Nephron (organoid): ENCODE results near the gene PACSIN2.

Experiments
- H3K27ac Mint-ChIP-seq, 3 experiments: 2 replicates each; pipeline ENCODE4 v1.8.0; 2020; ENCODE audit warnings: mixed read lengths in 3 of 3, mild to moderate bottlenecking in 2 of 3, moderate library complexity in 1 of 3
- H3K27me3 Mint-ChIP-seq: 2 replicates; pipeline ENCODE4 v1.8.0; 2021; ENCODE audit warnings: low read depth, mild to moderate bottlenecking, moderate library complexity, mixed read lengths
- H3K36me3 Mint-ChIP-seq: 2 replicates; pipeline ENCODE4 v1.8.0; 2020; ENCODE audit warnings: low read depth, mixed read lengths
- H3K4me1 Mint-ChIP-seq: 2 replicates; pipeline ENCODE4 v1.8.0; 2020; ENCODE audit warnings: mixed read lengths
- H3K4me3 Mint-ChIP-seq, 3 experiments: 2 replicates each; pipeline ENCODE4 v1.8.0; 2020; ENCODE audit warnings: mild to moderate bottlenecking in 3 of 3, mixed read lengths in 3 of 3, moderate library complexity in 2 of 3
- H3K9me3 Mint-ChIP-seq: 2 replicates; pipeline ENCODE4 v1.8.0; 2020; ENCODE audit warnings: mixed read lengths
- CTCF ChIP-seq, 3 experiments: fragments of 200-600 bp; sonication (generic); IDR thresholded peaks; one replicate each; pipeline ENCODE4 v1.5.0; 2021; ENCODE audit warnings: antibody characterized with exemption in 3 of 3; ENCODE audit not compliant: unreplicated experiment in 3 of 3

Gene PACSIN2

GRCh38 chr22:42907404-42908373 lies 107.3 kb downstream of the PACSIN2 start:
- Mint-ChIP-seq H3K27ac (peak overlapping the region; percentile 75 to 87 (median 78)), H3K4me1 (peaks cover 92% of the 10 kb centered on the region)

GRCh38 chr22:42906605-42907348 lies 108.2 kb downstream of the PACSIN2 start:
- no peaks in the 10 kb centered on the region for H3K9me3 Mint-ChIP-seq
- peaks cover 9% of the 10 kb centered on the region for H3K36me3 Mint-ChIP-seq
- H3K4me1 Mint-ChIP-seq: peaks cover 90% of the 10 kb centered on the region
- H3K27ac Mint-ChIP-seq: peak overlapping the region; percentile 48 to 78 (median 56)
- H3K4me3 Mint-ChIP-seq: peak overlapping the region in 1 of 3 experiments; percentile 27
- TF ChIP-seq CTCF (IDR thresholded peaks at IDR 0.05; ENCODE audit: unreplicated experiment in 3 of 3): no peak
- no peaks in the 10 kb centered on the region for H3K27me3 Mint-ChIP-seq

More at GRCh38 chr22:42907404-42908373, 107.3 kb downstream of the PACSIN2 start:
- peaks cover 10% of the 10 kb centered on the region for H3K36me3 Mint-ChIP-seq
- H3K4me3 Mint-ChIP-seq: peak overlapping the region in 1 of 3 experiments; percentile 37
- no peaks in the 10 kb centered on the region for H3K9me3 Mint-ChIP-seq
- TF ChIP-seq CTCF (IDR thresholded peaks at IDR 0.05; ENCODE audit: unreplicated experiment in 3 of 3): no peak
- no peaks in the 10 kb centered on the region for H3K27me3 Mint-ChIP-seq

- no peak overlapping the region for H3K4me3 Mint-ChIP-seq
- no peak overlapping the region for H3K27ac Mint-ChIP-seq
- peaks cover 95% of the 10 kb centered on the region for H3K4me1 Mint-ChIP-seq
- peaks cover 3% of the 10 kb centered on the region for H3K36me3 Mint-ChIP-seq
- H3K9me3 Mint-ChIP-seq: no peaks in the 10 kb centered on the region
- H3K27me3 Mint-ChIP-seq: no peaks in the 10 kb centered on the region
- no peak for TF ChIP-seq CTCF (IDR thresholded peaks at IDR 0.05; ENCODE audit: unreplicated experiment in 3 of 3)
Observed at GRCh38 chr22:42905702-42906183, 109.2 kb downstream of the PACSIN2 start.

GRCh38 chr22:42905217-42905616 lies 109.7 kb downstream of the PACSIN2 start:
- Mint-ChIP-seq H3K9me3 (no peaks in the 10 kb centered on the region), H3K36me3 (peaks cover 3% of the 10 kb centered on the region), H3K27ac (no peak overlapping the region), H3K4me3 (no peak overlapping the region), H3K27me3 (no peaks in the 10 kb centered on the region), H3K4me1 (peaks cover 93% of the 10 kb centered on the region)
- no peak for TF ChIP-seq CTCF (IDR thresholded peaks at IDR 0.05; ENCODE audit: unreplicated experiment in 3 of 3)

- Mint-ChIP-seq H3K27me3 (no peaks in the 10 kb centered on the region), H3K4me3 (no peak overlapping the region)
- no peak for TF ChIP-seq CTCF (IDR thresholded peaks at IDR 0.05; ENCODE audit: unreplicated experiment in 3 of 3)
Observed at GRCh38 chr22:42904050-42904449, 110.9 kb downstream of the PACSIN2 start.

More at GRCh38 chr22:42904050-42904449, 110.9 kb downstream of the PACSIN2 start:
- Mint-ChIP-seq H3K36me3 (no peaks in the 10 kb centered on the region), H3K9me3 (no peaks in the 10 kb centered on the region), H3K27ac (peak overlapping the region in 1 of 3 experiments; percentile 37), H3K4me1 (peaks cover 81% of the 10 kb centered on the region)
